ENCODE measurements around the gene MYLK4.
"Not testable (repeated sequence)": the region's sequence is repeated elsewhere in the genome, so short reads cannot be mapped to it uniquely, and the experiment has no call there.

Gene MYLK4

DNA sequence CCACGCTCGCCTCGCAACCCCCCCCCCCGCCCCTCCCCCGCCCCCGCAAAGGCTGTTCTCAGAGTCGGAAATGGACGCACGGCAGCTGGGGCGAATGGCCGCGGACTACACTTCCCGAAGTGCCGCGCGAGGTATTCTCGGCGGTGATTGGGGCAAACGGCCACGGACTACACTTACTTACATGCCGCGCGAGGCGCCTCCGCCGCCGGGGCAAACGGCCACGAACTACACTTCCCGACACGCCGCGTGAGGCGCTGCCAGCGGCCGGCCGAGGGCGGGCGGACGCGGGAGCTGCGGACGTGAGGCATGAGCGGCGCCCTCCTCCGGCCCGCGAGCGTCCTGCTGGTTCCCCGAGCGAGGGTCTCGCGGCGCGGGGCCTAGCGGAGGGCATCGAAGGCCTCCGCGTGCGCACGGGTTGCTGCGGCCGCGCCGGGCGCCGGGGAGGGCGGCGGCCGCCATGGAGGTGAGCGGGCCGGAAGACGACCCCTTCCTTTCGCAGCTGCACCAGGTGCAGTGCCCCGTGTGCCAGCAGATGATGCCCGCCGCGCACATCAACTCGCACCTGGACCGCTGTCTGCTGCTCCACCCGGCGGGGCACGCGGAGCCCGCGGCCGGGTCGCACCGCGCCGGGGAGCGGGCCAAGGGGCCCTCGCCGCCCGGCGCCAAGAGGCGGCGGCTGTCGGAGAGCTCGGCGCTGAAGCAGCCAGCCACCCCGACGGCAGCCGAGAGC is 14.6 kb upstream of the MYLK4 start, which contains the start of gene WRNIP1:
TSS of gene WRNIP1 (plus strand) at position 228 of the 730 bp plus-strand sequence. CDS start at position 458, 230 bp downstream.
- peak within 1 kb of the TSS; percentile 81 to 89 for H3K9ac ChIP-seq (ENCODE audit: low read length in 2 of 2)
- H3K27ac ChIP-seq (ENCODE audit: low read length) = peak within 1 kb of the TSS; percentile 88
- H3K4me3 ChIP-seq (ENCODE audit: low read length in 2 of 2) = peak within 1 kb of the TSS; percentile 84 to 93
- H3K36me3 ChIP-seq (ENCODE audit: control insufficient read depth in 2 of 2, insufficient read depth in 2 of 2, low read length in 2 of 2) = peaks cover 0 to 2% of the 10 kb centered on the region in 2 donors
- no peaks in the 10 kb centered on the region for H3K27me3 ChIP-seq (ENCODE audit: control insufficient read depth in 1 of 2, insufficient read depth in 2 of 2, low read length in 2 of 2)
- H3K4me1 ChIP-seq (ENCODE audit: control insufficient read depth, insufficient read depth, low read length) = peaks cover 29% of the 10 kb centered on the region
- no peaks in the 10 kb centered on the region for H3K9me3 ChIP-seq (ENCODE audit: control insufficient read depth in 2 of 2, low read length in 2 of 2)

DNA sequence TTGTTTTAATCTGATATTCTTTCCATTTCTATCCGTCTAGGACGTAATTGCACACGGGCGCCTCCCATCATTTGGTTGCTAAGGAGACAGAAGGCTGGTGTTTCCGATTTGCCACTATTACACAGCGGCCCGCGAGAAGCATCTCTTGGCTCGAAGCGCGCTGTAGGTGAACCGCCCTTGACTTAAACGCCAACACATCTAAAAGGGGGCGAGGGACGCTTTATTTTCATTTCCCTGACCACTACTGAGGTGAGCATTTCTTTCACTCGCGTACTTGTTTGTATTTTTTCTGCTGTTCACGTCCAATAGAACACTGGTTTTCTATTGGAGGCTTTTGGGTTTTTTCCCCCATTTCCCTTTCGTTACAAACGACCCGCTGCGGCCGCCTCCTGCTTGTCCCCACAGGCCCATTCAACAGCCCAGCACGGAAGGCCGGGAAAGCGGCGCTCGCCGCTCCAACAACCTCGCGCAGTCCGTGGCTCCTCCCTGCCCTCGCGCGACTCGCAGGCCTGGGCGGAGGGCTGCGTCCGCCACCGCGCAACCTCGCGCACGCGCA is 14.0 kb upstream of the MYLK4 start:
- H3K9me3 ChIP-seq (ENCODE audit: control insufficient read depth in 2 of 2, low read length in 2 of 2) = no peaks in the 10 kb centered on the region
- peaks cover 25% of the 10 kb centered on the region for H3K4me1 ChIP-seq (ENCODE audit: control insufficient read depth, insufficient read depth, low read length)
- H3K9ac ChIP-seq (ENCODE audit: low read length in 2 of 2) = peak overlapping the region; percentile 67 to 89
- H3K4me3 ChIP-seq (ENCODE audit: low read length in 2 of 2) = peak overlapping the region; percentile 61 to 81
- no peaks in the 10 kb centered on the region for H3K36me3 ChIP-seq (ENCODE audit: control insufficient read depth in 2 of 2, insufficient read depth in 2 of 2, low read length in 2 of 2)
- H3K27ac ChIP-seq (ENCODE audit: low read length) = peak overlapping the region; percentile 88
- H3K27me3 ChIP-seq (ENCODE audit: control insufficient read depth in 1 of 2, insufficient read depth in 2 of 2, low read length in 2 of 2) = no peaks in the 10 kb centered on the region

DNA sequence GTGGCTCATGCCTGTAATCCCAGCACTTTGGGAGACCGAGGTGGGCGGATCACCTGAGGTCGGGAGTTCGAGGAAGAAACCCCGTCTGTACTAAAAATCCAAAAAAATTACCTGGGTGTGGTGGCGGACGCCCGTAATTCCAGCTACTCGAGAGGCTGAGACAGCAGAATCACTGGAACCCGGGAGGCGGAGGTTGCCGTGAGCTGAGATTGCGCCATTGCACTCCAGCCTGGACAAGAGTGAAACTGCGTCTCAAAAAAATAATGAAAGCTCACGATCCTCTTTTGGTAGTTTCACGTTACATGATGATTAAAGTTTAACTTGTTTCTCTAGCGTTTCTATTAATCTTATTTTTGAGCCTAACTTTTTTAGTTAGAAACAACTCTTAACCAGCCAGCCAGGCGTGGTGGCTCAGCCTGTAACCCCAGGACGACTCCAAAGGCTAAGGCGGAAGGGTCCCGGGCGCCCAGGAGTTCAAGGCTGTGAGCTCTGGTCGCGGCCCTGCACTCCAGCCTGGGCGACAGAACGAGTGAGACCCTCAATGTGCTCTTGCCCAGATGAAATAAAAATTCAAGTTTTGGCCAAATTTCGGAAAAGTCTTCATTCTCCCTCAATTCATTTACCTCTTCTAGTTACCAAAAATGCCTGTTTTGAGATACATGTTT is 13.3 kb upstream of the MYLK4 start:
- no peaks in the 10 kb centered on the region for H3K9me3 ChIP-seq (ENCODE audit: control insufficient read depth in 2 of 2, low read length in 2 of 2)
- no peaks in the 10 kb centered on the region for H3K36me3 ChIP-seq (ENCODE audit: control insufficient read depth in 2 of 2, insufficient read depth in 2 of 2, low read length in 2 of 2)
- H3K9ac ChIP-seq (ENCODE audit: low read length in 2 of 2) = peak overlapping the region; percentile 67 to 89
- peak overlapping the region; percentile 61 to 81 for H3K4me3 ChIP-seq (ENCODE audit: low read length in 2 of 2)
- peak overlapping the region; percentile 88 for H3K27ac ChIP-seq (ENCODE audit: low read length)
- peaks cover 22% of the 10 kb centered on the region for H3K4me1 ChIP-seq (ENCODE audit: control insufficient read depth, insufficient read depth, low read length)
- no peaks in the 10 kb centered on the region for H3K27me3 ChIP-seq (ENCODE audit: control insufficient read depth in 1 of 2, insufficient read depth in 2 of 2, low read length in 2 of 2)

DNA sequence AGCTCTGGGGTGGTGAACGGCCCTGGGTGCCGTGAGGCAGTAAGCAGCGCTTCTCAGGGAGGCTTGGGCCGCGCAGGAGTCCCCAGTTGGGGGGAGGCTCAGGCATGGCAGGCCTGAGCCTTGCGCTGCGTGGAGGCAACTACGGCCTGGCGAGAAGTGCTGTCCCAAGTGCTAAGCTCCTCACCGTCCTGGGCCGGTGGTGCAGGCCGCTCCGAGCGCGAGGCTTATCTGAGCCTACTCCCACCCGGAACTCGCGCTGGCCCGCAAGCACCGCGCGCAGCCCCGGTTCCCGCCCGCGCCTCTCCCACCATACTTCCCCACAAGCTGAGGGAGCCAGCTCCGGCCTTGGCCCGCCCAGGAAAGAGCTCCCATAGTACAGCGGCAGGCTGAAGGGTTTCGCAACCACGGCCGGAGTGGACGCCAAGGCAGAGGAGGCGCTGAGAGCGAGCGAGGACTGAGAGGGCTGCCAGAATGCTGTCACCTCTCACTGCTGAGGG is 12.7 kb upstream of the MYLK4 start:
- no peaks in the 10 kb centered on the region for H3K27me3 ChIP-seq (ENCODE audit: control insufficient read depth in 1 of 2, insufficient read depth in 2 of 2, low read length in 2 of 2)
- H3K27ac ChIP-seq (ENCODE audit: low read length) = no peak overlapping the region
- no peaks in the 10 kb centered on the region for H3K36me3 ChIP-seq (ENCODE audit: control insufficient read depth in 2 of 2, insufficient read depth in 2 of 2, low read length in 2 of 2)
- no peak overlapping the region for H3K9ac ChIP-seq (ENCODE audit: low read length in 2 of 2)
- H3K4me3 ChIP-seq (ENCODE audit: low read length in 2 of 2) = no peak overlapping the region
- H3K9me3 ChIP-seq (ENCODE audit: control insufficient read depth in 2 of 2, low read length in 2 of 2) = no peaks in the 10 kb centered on the region
- H3K4me1 ChIP-seq (ENCODE audit: control insufficient read depth, insufficient read depth, low read length) = peaks cover 20% of the 10 kb centered on the region

DNA sequence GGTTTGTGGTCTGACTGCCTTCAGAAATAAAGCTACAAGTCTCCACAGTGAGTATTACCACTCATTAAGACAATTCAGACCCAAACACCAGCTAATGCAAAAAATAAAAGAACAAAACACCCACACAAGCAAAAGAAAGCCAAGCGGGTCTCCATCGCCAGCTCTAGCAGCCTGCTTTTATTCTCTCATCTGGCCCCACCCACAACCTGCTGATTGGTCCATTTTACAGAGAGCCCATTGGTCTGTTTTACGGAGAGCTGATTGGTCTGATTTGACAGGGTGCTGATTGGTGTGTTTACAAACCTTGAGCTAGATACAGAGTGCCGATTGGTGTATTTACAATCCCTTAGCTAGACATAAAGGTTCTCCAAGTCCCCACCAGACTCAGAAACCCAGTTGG is 12.1 kb upstream of the MYLK4 start:
- H3K9me3 ChIP-seq (ENCODE audit: control insufficient read depth in 2 of 2, low read length in 2 of 2); H3K36me3 ChIP-seq (ENCODE audit: control insufficient read depth in 2 of 2, insufficient read depth in 2 of 2, low read length in 2 of 2); H3K4me3 ChIP-seq (ENCODE audit: low read length in 2 of 2); H3K27me3 ChIP-seq (ENCODE audit: control insufficient read depth in 1 of 2, insufficient read depth in 2 of 2, low read length in 2 of 2); H3K9ac ChIP-seq (ENCODE audit: low read length in 2 of 2); H3K27ac ChIP-seq (ENCODE audit: low read length): not testable (repeated sequence)
- peaks cover 15% of the 10 kb centered on the region for H3K4me1 ChIP-seq (ENCODE audit: control insufficient read depth, insufficient read depth, low read length)

DNA sequence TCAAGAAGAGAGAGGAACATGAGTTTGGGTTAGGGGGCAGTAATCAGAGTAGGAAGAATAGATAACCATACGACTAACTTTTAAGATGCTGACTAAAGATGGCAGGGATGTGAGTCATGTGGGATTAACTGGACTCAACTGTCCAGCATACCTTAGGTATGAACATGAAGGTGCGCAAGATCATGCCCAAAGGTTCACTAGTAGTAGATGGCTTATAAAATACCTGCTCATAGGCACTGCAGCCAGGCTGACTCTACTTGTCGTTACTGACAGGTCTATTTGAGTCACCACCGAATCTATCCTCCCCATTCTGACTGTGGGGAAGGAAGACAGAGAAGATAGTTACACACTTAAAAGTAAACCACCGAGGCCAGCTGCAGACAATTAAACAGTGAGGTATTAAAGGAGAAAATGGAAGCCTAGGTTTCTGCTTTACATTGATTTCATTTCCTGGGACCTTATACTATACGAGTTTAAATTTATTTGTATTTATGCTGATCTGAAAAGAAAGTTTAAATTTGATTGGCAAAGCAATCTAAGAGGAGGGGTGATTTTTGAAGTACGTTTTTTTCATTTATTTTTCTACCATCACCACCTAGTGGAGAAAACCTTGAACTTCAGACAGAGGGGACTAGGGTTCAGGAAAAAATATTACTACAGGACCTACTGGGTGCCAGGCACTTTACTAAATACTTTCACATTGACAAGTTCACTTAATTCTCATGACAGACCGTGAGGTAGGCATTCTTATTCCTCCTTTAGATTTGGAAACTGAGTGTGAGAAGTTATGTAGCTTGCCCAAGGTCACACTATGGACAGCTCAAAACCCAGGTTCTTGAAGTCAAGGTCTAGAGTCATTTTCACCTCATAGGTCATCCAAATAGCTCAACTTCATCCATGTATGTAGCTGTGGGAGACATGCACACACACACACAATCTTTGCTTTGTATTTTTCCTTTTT is 10.4 kb upstream of the MYLK4 start:
- no peak overlapping the region for H3K4me3 ChIP-seq (ENCODE audit: low read length in 2 of 2)
- peaks cover 7% of the 10 kb centered on the region for H3K4me1 ChIP-seq (ENCODE audit: control insufficient read depth, insufficient read depth, low read length)
- H3K36me3 ChIP-seq (ENCODE audit: control insufficient read depth in 2 of 2, insufficient read depth in 2 of 2, low read length in 2 of 2) = no peaks in the 10 kb centered on the region
- H3K9ac ChIP-seq (ENCODE audit: low read length in 2 of 2) = no peak overlapping the region
- H3K27ac ChIP-seq (ENCODE audit: low read length) = no peak overlapping the region
- H3K9me3 ChIP-seq (ENCODE audit: control insufficient read depth in 2 of 2, low read length in 2 of 2) = no peaks in the 10 kb centered on the region
- no peaks in the 10 kb centered on the region for H3K27me3 ChIP-seq (ENCODE audit: control insufficient read depth in 1 of 2, insufficient read depth in 2 of 2, low read length in 2 of 2)

DNA sequence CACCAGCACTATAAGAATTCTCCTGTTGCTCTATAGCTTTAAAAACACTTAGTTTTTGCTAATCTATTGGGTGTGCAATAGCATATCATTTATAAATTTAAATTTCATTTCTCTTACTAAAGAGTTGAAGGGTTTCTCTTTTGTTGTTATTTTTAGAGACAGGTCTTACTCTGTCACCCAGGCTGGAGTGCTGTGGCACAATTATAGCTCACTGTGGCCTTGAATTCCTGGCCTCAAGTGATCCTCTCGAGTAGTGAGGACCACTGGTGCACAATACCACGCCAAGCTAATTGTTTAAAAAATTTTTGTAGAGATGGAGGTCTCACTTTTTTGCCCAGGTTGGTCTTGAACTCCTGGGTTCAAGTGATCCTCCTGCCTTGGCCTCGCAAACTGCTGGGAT is 8.3 kb upstream of the MYLK4 start:
- H3K27ac ChIP-seq (ENCODE audit: low read length) = no peak overlapping the region
- no peak overlapping the region for H3K9ac ChIP-seq (ENCODE audit: low read length in 2 of 2)
- no peaks in the 10 kb centered on the region for H3K27me3 ChIP-seq (ENCODE audit: control insufficient read depth in 1 of 2, insufficient read depth in 2 of 2, low read length in 2 of 2)
- H3K9me3 ChIP-seq (ENCODE audit: control insufficient read depth in 2 of 2, low read length in 2 of 2) = no peaks in the 10 kb centered on the region
- no peaks in the 10 kb centered on the region for H3K36me3 ChIP-seq (ENCODE audit: control insufficient read depth in 2 of 2, insufficient read depth in 2 of 2, low read length in 2 of 2)
- H3K4me1 ChIP-seq (ENCODE audit: control insufficient read depth, insufficient read depth, low read length) = peaks cover 4% of the 10 kb centered on the region
- no peak overlapping the region for H3K4me3 ChIP-seq (ENCODE audit: low read length in 2 of 2)

DNA sequence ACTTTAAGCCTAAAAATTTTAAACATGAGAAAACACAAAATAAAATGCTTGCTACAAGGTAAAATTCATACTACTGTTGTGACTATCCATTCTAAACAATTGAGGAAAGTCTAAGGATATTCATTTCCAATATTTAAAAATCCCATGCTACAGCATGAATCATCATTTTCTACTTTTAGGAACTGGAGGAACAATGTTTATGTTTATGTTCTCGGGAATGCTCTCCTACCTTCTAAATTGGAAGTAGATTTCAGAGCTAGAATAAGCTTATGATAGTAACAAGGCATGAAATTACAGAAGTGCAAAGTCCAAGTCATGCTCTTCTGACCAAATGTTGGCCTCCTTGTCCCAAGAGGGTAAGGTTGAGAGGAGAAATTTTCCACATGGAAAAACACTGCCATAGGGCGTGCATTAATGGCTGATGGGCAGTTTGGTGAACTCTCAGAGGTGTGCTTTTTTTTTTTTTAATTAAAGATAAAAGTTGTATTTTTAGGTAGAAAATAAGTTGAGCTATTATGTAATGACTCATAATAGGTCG is 6.0 kb upstream of the MYLK4 start:
- Histone ChIP-seq H3K4me1 (ENCODE audit: control insufficient read depth, insufficient read depth, low read length) (peaks cover 4% of the 10 kb centered on the region), H3K9me3 (ENCODE audit: control insufficient read depth in 2 of 2, low read length in 2 of 2) (no peaks in the 10 kb centered on the region), H3K27ac (ENCODE audit: low read length) (no peak overlapping the region), H3K36me3 (ENCODE audit: control insufficient read depth in 2 of 2, insufficient read depth in 2 of 2, low read length in 2 of 2) (no peaks in the 10 kb centered on the region), H3K9ac (ENCODE audit: low read length in 2 of 2) (no peak overlapping the region), H3K27me3 (ENCODE audit: control insufficient read depth in 1 of 2, insufficient read depth in 2 of 2, low read length in 2 of 2) (no peaks in the 10 kb centered on the region), H3K4me3 (ENCODE audit: low read length in 2 of 2) (no peak overlapping the region)

DNA sequence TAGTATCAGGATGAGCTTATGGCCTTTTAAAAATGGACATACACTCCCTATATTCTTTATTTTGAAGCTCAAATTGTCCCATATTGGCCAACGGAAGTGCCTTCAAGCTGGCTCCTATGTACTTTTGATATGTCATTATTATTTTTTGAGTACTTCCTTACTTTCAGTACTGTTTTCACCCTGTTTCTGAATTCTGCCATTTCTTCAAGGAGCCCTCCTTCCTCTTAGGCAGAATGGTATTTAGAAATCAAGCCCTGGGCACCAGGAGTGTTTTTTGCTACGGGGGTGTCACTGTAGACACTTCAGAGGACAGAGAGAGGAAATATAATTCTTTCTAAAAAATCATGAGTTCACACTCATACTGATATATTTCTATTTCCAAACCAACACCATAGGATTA is 5.5 kb upstream of the MYLK4 start:
- Histone ChIP-seq H3K4me3 (ENCODE audit: low read length in 2 of 2) (no peak overlapping the region), H3K9me3 (ENCODE audit: control insufficient read depth in 2 of 2, low read length in 2 of 2) (no peaks in the 10 kb centered on the region), H3K27ac (ENCODE audit: low read length) (no peak overlapping the region), H3K27me3 (ENCODE audit: control insufficient read depth in 1 of 2, insufficient read depth in 2 of 2, low read length in 2 of 2) (no peaks in the 10 kb centered on the region), H3K36me3 (ENCODE audit: control insufficient read depth in 2 of 2, insufficient read depth in 2 of 2, low read length in 2 of 2) (no peaks in the 10 kb centered on the region), H3K9ac (ENCODE audit: low read length in 2 of 2) (no peak overlapping the region), H3K4me1 (ENCODE audit: control insufficient read depth, insufficient read depth, low read length) (peaks cover 4% of the 10 kb centered on the region)

DNA sequence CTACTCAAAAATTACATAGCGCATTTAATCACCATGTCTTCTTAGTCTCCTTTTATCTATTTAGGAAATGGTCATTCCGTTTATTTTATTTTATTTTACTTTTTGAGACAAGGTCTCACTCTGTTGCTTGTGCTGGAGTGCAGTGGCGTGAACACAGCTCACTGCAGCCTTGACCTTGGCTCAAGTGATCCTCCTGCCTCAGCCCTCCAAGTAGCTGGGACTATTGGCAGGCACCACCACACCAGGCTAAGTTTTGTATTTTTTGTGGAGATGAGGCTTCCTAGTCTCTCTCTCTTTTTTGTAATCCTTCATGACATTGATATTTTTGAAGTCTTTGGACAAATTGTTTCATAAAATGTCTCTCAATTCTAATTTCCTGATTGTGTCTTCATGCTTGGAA is 4.7 kb upstream of the MYLK4 start:
- H3K4me1 ChIP-seq (ENCODE audit: control insufficient read depth, insufficient read depth, low read length) = peaks cover 4% of the 10 kb centered on the region
- no peaks in the 10 kb centered on the region for H3K9me3 ChIP-seq (ENCODE audit: control insufficient read depth in 2 of 2, low read length in 2 of 2)
- no peak overlapping the region for H3K4me3 ChIP-seq (ENCODE audit: low read length in 2 of 2)
- no peak overlapping the region for H3K9ac ChIP-seq (ENCODE audit: low read length in 2 of 2)
- H3K27ac ChIP-seq (ENCODE audit: low read length) = no peak overlapping the region
- H3K27me3 ChIP-seq (ENCODE audit: control insufficient read depth in 1 of 2, insufficient read depth in 2 of 2, low read length in 2 of 2) = no peaks in the 10 kb centered on the region
- H3K36me3 ChIP-seq (ENCODE audit: control insufficient read depth in 2 of 2, insufficient read depth in 2 of 2, low read length in 2 of 2) = no peaks in the 10 kb centered on the region
